ENCODE measurements around the gene AP2A2.

Gene AP2A2

GRCh38 chr11:899724-900123 lies 25.9 kb upstream of the AP2A2 start:
- no peak for DNase-seq

GRCh38 chr11:900545-900944 lies 25.1 kb upstream of the AP2A2 start:
- DNase-seq, result no peak

- no peak for DNase-seq
Measured at GRCh38 chr11:901452-902061, 24.1 kb upstream of the AP2A2 start.

- no peak for DNase-seq
Measured at GRCh38 chr11:904380-904779, 21.3 kb upstream of the AP2A2 start.

GRCh38 chr11:905952-906351 lies 19.7 kb upstream of the AP2A2 start:
- DNase-seq, result no peak

GRCh38 chr11:907668-908067 lies 18.0 kb upstream of the AP2A2 start:
- DNase-seq, result no peak

GRCh38 chr11:908273-908672 lies 17.4 kb upstream of the AP2A2 start:
- no peak for DNase-seq

- DNase-seq, result no peak
Measured at GRCh38 chr11:909406-909805, 16.3 kb upstream of the AP2A2 start.

- DNase-seq, result no peak
Measured at GRCh38 chr11:910044-910588, 15.6 kb upstream of the AP2A2 start.

- peak; percentile 77 for DNase-seq
Measured at GRCh38 chr11:910589-911030, 15.1 kb upstream of the AP2A2 start, which contains the start of gene CHID1. Gene CHID1, minus strand, starts transcription at chr11:910810. Its CDS starts 5,994 bp downstream, at chr11:904816.

- DNase-seq, result peak; percentile 20
Measured at GRCh38 chr11:911031-911889, 14.4 kb upstream of the AP2A2 start.

GRCh38 chr11:911890-912219 lies 13.8 kb upstream of the AP2A2 start:
- DNase-seq, result no peak

- DNase-seq, result no peak
Measured at GRCh38 chr11:912266-912665, 13.4 kb upstream of the AP2A2 start.

GRCh38 chr11:913043-913442 lies 12.6 kb upstream of the AP2A2 start:
- no peak for DNase-seq

- DNase-seq, result no peak
Measured at GRCh38 chr11:914204-914603, 11.5 kb upstream of the AP2A2 start.

- no peak for DNase-seq
Measured at GRCh38 chr11:914747-915501, 10.7 kb upstream of the AP2A2 start.

- no peak for DNase-seq
Measured at GRCh38 chr11:917426-917825, 8.2 kb upstream of the AP2A2 start.

- no peak for DNase-seq
Measured at GRCh38 chr11:921921-922678, 3.6 kb upstream of the AP2A2 start.

GRCh38 chr11:923691-924405 lies 1.8 kb upstream of the AP2A2 start:
- DNase-seq, result no peak

GRCh38 chr11:924406-925157 lies 1.1 kb upstream of the AP2A2 start:
- no peak for DNase-seq

GRCh38 chr11:925158-925495 lies 543 bp upstream of the AP2A2 start:
- no peak for DNase-seq

Measured in activated CD4-positive, alpha-beta T cell treated with anti-CD3 and anti-CD28 coated beads for 1 hour (primary cell).